Suprapubic skin (tissue), 4 donors: ENCODE measurements around the gene CADM1. TPM values are rescaled to one million over a fixed set of nuclear protein-coding genes. Genes with fewer than 3 reads are reported as not detected.

Experiments
- DNase-seq, 2 donors: peaks; one replicate each; pipeline ENCODE4 v3.0.0-alpha.2; 2019; ENCODE audit warnings: low spot score in 2 of 2
- H3K27ac ChIP-seq: fragments of 200-600 bp; sonication (generic); one replicate; pipeline ENCODE4 v1.5.1; 2019
- H3K27me3 ChIP-seq: fragments of 200-600 bp; sonication (generic); one replicate; pipeline ENCODE4 v1.5.1; 2019
- H3K36me3 ChIP-seq: fragments of 200-600 bp; sonication (generic); one replicate; pipeline ENCODE4 v1.5.1; 2019
- H3K4me1 ChIP-seq: fragments of 200-600 bp; sonication (generic); one replicate; pipeline ENCODE4 v1.5.1; 2019
- H3K4me3 ChIP-seq: fragments of 200-600 bp; sonication (generic); one replicate; pipeline ENCODE4 v1.5.1; 2019; ENCODE audit warnings: mild to moderate bottlenecking
- H3K9me3 ChIP-seq: fragments of 200-600 bp; sonication (generic); one replicate; pipeline ENCODE4 v1.5.1; 2019
- EP300 ChIP-seq: sonication (generic); formaldehyde crosslinking; IDR thresholded peaks from one replicate; pipeline ENCODE4 v1.6.1; 2017; ENCODE audit warnings: antibody characterized with exemption
- POLR2A ChIP-seq, 2 donors: fragments of 450-650 bp; IDR thresholded peaks; one replicate each; pipeline ENCODE4 v1.6.1; 2017; ENCODE audit warnings: antibody characterized with exemption in 2 of 2, mild to moderate bottlenecking in 2 of 2, moderate library complexity in 2 of 2
- POLR2AphosphoS5 ChIP-seq, 3 donors: sonication (generic); formaldehyde crosslinking; IDR thresholded peaks; one replicate each; pipeline ENCODE4 v1.6.1; 2017; ENCODE audit warnings: antibody characterized with exemption in 3 of 3
- WGBS: methylation state at CpG from one replicate; pipeline ENCODE4 v1.1.5; 2018; 5-methylcytosine and 5-hydroxymethylcytosine counted together
- total RNA-seq, 4 donors: library from RNA; depleted of rRNA; stranded (reverse); fragments of >200 nt; gene quantifications; one replicate each; pipeline ENCODE4 v1.1.0, GENCODE V29; 2016
- TF ChIP-seq, protein P1 (sequence below), 2 donors: fragments of 200-600 bp in 1 of 2; fragments of 450-650 bp in 1 of 2; sonication (generic) in 1 of 2; IDR thresholded peaks; one replicate each; pipeline ENCODE4 v1.5.1; 2016 to 2019; ENCODE audit warnings: antibody characterized with exemption in 2 of 2, mild to moderate bottlenecking in 1 of 2, moderate library complexity in 1 of 2

Gene CADM1
- total RNA-seq, 4 donors from 2014 or later = 13.3 to 26.2 (median 15.3) TPM

DNA sequence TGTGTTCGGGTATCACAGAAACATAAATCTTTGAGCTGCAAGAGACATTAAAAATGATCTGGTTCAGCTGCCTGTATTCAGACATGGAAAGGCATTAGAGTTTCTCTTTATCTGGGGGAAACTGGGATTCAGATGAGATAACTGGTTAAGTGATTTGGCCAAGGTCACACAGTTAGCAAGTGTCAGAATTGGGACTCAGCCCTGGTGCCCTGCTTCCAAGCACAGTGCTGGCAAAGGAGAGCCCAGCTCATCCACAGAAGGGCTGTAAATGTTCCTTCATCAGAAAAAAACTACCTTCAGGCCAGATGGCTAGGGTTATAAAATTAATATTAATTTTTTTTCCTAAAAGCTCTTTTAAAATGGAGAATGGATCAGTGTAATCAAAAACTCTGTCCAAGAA lies 20.4 kb upstream of the CADM1 start:
- no peaks in the 10 kb centered on the region for H3K9me3 ChIP-seq
- WGBS = 74% methylated on average over 1 of the region's 1 CpG
- no peak overlapping the region for H3K4me3 ChIP-seq
- H3K36me3 ChIP-seq = no peaks in the 10 kb centered on the region
- no peaks in the 10 kb centered on the region for H3K4me1 ChIP-seq
- no peak overlapping the region for H3K27ac ChIP-seq
- TF ChIP-seq, protein P1, sequence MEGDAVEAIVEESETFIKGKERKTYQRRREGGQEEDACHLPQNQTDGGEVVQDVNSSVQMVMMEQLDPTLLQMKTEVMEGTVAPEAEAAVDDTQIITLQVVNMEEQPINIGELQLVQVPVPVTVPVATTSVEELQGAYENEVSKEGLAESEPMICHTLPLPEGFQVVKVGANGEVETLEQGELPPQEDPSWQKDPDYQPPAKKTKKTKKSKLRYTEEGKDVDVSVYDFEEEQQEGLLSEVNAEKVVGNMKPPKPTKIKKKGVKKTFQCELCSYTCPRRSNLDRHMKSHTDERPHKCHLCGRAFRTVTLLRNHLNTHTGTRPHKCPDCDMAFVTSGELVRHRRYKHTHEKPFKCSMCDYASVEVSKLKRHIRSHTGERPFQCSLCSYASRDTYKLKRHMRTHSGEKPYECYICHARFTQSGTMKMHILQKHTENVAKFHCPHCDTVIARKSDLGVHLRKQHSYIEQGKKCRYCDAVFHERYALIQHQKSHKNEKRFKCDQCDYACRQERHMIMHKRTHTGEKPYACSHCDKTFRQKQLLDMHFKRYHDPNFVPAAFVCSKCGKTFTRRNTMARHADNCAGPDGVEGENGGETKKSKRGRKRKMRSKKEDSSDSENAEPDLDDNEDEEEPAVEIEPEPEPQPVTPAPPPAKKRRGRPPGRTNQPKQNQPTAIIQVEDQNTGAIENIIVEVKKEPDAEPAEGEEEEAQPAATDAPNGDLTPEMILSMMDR (IDR thresholded peaks at IDR 0.05) = no peak
- no peak for TF ChIP-seq POLR2AphosphoS5 (IDR thresholded peaks at IDR 0.05)
- no peak for TF ChIP-seq POLR2A (IDR thresholded peaks at IDR 0.05)
- TF ChIP-seq EP300 = no peak
- DNase-seq = no peak
- H3K27me3 ChIP-seq = peaks cover 18% of the 10 kb centered on the region

- H3K4me1 ChIP-seq = no peaks in the 10 kb centered on the region
- no peak for DNase-seq
- no peak overlapping the region for H3K4me3 ChIP-seq
- H3K27ac ChIP-seq = no peak overlapping the region
- H3K36me3 ChIP-seq = no peaks in the 10 kb centered on the region
- peaks cover 18% of the 10 kb centered on the region for H3K27me3 ChIP-seq
- no peaks in the 10 kb centered on the region for H3K9me3 ChIP-seq
- TF ChIP-seq POLR2AphosphoS5 (IDR thresholded peaks at IDR 0.05) (no peak), POLR2A (IDR thresholded peaks at IDR 0.05) (no peak), EP300 (no peak)
- TF ChIP-seq, protein P1 (IDR thresholded peaks at IDR 0.05) = no peak
- WGBS = 70% methylated on average over 2 of the region's 2 CpGs
Observed at GRCh38 chr11:115523727-115524399, 19.6 kb upstream of the CADM1 start.

GRCh38 chr11:115522302-115522701 lies 18.1 kb upstream of the CADM1 start:
- WGBS = 83% methylated on average over 3 of the region's 3 CpGs

GRCh38 chr11:115521825-115522224 lies 17.6 kb upstream of the CADM1 start:
- H3K36me3 ChIP-seq = no peaks in the 10 kb centered on the region
- no peaks in the 10 kb centered on the region for H3K4me1 ChIP-seq
- TF ChIP-seq EP300 = no peak
- TF ChIP-seq POLR2AphosphoS5 (IDR thresholded peaks at IDR 0.05) = no peak
- TF ChIP-seq, protein P1 (IDR thresholded peaks at IDR 0.05) = no peak
- TF ChIP-seq POLR2A (IDR thresholded peaks at IDR 0.05) = no peak
- H3K9me3 ChIP-seq = no peaks in the 10 kb centered on the region
- H3K27me3 ChIP-seq = peaks cover 14% of the 10 kb centered on the region
- H3K27ac ChIP-seq = no peak overlapping the region
- 61% methylated on average over 4 of the region's 4 CpGs for WGBS
- no peak for DNase-seq
- no peak overlapping the region for H3K4me3 ChIP-seq

More at GRCh38 chr11:115522302-115522701, 18.1 kb upstream of the CADM1 start:
- no peaks in the 10 kb centered on the region for H3K9me3 ChIP-seq
- H3K4me1 ChIP-seq = no peaks in the 10 kb centered on the region
- no peaks in the 10 kb centered on the region for H3K36me3 ChIP-seq
- H3K27me3 ChIP-seq = peaks cover 14% of the 10 kb centered on the region
- H3K27ac ChIP-seq = no peak overlapping the region
- DNase-seq = no peak
- no peak overlapping the region for H3K4me3 ChIP-seq
- TF ChIP-seq, protein P1 (IDR thresholded peaks at IDR 0.05) = no peak
- TF ChIP-seq POLR2A (IDR thresholded peaks at IDR 0.05) = no peak
- TF ChIP-seq EP300 = no peak
- TF ChIP-seq POLR2AphosphoS5 (IDR thresholded peaks at IDR 0.05) = no peak

GRCh38 chr11:115518983-115519628 lies 14.9 kb upstream of the CADM1 start:
- H3K4me1 ChIP-seq = no peaks in the 10 kb centered on the region
- TF ChIP-seq POLR2A (IDR thresholded peaks at IDR 0.05) = no peak
- no peak for TF ChIP-seq POLR2AphosphoS5 (IDR thresholded peaks at IDR 0.05)
- no peak for TF ChIP-seq EP300
- TF ChIP-seq, protein P1 (IDR thresholded peaks at IDR 0.05) = no peak
- no peak overlapping the region for H3K4me3 ChIP-seq
- H3K27ac ChIP-seq = no peak overlapping the region
- peaks cover 14% of the 10 kb centered on the region for H3K27me3 ChIP-seq
- no peaks in the 10 kb centered on the region for H3K36me3 ChIP-seq
- WGBS = 78% methylated on average over 8 of the region's 8 CpGs
- DNase-seq = no peak
- no peaks in the 10 kb centered on the region for H3K9me3 ChIP-seq
